HG03575 (cell line): ENCODE measurements around the gene P2RY4.
A peak's percentile ranks its signal among the peaks of the same experiment; 100 is the strongest.
"Not testable (repeated sequence)": the region's sequence is repeated elsewhere in the genome, so short reads cannot be mapped to it uniquely, and the experiment has no call there.

Source experiments
- ATAC-seq: cut with Tn5 transposase; IDR thresholded peaks from one replicate; pipeline ENCODE4 v1.9.1; 2021; ENCODE audit not compliant: unreplicated experiment, insufficient number of reproducible peaks, low FRiP score; ENCODE audit errors: extremely low read depth

P2RY4 gene

DNA sequence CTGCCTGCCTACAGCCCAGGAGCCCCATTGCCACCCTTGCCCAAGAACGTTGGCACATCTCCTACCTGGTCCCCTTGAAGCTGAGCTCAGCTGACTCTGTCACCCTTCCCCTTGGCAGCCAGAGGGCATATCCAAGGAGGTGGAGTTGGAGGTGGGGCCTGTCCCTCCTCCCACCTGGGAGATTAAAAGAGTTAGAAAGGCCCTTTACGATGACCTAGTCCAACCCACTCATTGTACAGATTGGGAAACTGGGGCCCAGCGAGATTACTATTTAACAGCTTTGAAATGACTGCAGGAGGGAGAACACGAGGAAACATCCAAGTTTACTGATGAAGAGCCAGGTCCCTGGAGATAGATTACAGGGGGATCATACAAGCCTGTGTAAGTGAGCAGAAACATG, at the start of gene P2RY4:
Gene P2RY4 (minus strand): TSS at position 101 of the 400 bp plus-strand sequence. CDS start 580 bp downstream, outside the sequence.
- ATAC-seq: no peak

DNA sequence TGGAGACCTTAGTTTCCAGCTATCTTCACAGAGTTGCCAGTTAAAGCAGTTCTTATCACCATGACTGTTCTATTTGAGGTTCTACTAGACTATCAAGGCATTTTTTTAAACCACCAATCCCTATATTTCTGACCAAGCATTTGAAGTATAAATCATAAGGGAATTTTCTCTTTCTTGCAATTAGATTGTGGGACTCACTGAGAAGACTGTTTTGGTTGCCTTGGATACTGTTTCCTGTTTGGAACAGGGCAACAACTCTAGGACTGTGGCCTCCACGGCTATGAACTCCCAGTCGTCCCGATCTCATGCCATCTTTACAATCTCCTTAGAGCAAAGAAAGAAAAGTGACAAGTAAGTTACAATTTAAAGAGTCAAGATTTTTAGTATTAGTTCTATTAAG, 41.7 kb upstream of the P2RY4 start:
- ATAC-seq: no peak

DNA sequence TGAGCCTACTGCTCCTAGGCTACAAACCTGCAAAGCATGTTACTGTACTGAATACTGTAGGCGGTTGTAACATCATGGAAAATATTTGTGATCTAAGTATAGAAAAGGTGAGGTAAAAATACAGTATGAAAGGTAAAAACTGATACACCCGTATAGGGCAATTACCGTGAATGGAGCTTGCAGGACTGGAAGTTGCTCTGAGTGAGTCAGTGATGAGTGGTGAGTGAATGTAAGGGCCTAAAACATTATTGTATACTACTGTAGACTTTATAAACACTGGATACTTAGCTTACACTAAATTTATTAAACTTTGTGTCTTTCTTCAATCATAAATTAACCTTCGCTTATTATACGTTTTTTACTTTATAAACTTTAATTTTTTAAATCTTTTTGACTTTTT, 33.6 kb upstream of the P2RY4 start:
- ATAC-seq: no peak

DNA sequence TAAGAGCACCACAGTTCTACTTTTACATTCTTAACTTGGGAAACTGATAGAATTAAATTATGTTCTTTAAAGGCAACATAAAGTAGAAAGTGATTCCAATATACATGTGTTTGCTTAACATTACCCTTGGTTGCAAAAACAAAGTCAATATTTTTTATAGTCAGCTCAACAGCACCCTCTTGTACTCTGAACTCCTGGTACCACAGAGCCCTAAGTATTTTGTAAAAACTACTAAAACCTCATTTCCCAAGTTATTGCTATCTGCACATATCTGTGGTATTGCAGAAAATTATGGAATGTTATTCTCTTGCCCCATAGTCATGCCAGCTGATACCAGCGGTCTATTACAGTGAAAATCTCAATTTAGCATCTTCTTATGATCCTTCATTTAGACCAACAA, 32.8 kb upstream of the P2RY4 start:
- no peak for ATAC-seq

DNA sequence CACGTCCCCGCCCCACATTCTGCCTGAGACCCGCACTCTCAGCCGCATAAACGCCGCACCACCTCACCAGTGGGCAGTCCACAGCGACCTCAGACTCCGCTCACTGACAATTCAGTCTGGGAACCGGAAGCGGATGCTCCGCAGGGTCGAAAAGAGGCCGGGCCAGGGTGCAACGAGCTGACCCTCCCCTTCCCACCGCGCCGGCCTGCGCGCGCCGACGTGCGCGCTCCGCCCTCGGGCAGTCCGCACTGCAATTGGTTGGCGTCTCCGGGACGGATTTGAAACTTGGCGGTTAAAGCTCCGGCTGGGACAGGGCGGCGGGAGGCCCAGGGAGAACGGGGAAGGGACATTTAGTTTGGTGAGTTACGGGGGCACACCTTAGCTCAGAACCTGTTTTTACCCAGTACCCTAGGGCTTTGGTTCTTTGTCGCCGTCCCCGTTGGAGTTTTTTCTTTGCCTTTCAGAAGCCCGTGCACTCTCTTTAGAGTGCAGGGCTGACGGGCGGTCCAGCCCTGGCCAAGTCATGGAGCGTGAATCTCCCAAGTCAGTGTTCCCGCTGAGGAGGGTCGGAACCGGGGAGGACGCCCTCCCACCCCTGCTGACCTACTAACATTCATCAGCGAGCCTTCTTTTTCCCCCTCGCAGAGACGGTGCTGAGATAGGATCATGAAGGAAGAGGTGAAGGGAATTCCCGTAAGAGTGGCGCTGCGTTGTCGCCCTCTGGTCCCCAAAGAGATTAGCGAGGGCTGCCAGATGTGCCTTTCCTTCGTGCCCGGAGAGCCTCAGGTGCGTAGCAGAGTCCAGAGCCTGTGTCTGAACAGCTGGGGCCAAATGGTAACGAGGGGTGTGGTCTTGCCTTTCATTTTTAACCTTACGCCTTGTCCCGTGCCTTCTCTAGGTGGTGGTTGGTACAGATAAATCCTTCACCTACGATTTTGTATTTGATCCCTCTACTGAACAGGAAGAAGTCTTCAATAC, 30.1 kb upstream of the P2RY4 start, which contains the start of the genes KIF4A and PDZD11:
Gene KIF4A (plus strand): TSS at position 312 of the 978 bp plus-strand sequence. CDS start 355 bp downstream, at position 667.
Gene PDZD11 (minus strand): TSS at position 135 of the 978 bp plus-strand sequence. CDS start 586 bp downstream, outside the sequence.
- ATAC-seq: peak; percentile 73

DNA sequence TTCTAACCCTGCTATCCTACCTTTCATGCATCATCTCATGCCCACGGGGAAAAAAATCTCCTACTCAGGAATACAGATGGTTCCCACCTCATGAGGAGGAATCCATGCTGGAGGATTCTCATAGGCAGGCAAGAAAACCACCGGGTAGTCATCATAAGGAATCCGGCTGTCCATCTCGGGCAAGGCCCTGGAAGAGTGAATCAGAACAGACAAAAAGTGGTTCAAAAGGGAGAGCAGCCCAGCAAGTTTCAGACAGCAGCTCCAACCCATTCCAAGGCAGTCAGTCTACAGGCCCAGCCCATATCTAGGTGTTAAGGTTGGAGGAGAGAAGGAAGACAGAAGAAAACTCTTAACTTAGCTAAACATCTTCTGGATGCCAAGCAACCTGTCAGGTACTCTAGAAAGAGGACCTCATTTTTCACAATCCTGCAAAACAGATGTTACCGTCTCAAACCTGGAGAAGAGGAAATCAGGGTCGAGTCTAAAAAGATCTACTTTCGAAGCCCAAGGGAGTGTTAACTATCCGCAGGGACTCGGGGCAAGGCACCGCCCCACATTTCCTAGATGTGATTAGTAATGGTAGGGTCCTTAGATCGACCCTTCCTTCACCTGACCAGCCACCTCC, 29.3 kb upstream of the P2RY4 start:
- ATAC-seq: no peak

DNA sequence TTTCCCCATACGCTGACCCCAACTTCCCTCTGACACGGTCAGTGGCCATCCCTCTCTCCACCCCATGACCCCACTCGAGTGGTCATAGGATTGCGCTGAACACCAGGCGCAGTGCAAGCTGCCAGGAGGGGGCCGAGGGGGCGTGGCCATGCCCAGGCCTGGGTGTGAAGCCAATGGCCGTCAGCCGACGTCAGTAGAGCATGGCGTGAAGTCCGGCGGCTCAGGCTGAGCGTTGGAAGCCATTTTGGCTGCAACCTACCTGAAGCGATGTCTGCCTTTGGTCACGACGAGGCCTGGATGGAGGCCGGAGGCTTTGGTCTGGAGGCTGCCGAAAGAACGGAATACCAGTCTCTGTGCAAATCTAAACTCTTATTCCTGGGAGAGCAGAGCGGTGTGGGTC, 21.9 kb upstream of the P2RY4 start, which contains the start of gene RAB41:
Gene RAB41 (plus strand): TSS at position 222 of the 400 bp plus-strand sequence. CDS start 46 bp downstream, at position 268.
- ATAC-seq: no peak

DNA sequence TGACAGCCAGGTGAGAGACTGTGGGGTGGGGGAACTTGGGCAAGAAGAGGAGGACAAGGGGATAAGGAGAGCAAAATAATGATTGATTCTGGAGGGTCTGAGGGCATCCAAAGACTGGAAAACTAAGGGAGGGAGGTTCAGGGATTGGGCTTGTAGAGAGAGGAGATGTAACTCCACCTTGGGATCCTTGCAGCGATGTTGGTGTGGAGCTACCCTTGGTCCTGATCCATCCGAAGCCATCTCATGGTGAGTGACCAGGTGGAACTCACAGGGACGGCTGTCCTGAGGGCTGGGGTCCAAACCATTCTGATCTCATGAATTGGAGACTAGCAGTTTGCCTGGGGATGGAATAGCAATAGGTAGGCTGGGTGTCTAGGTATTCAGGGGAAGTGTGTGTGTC, 20.6 kb upstream of the P2RY4 start:
- ATAC-seq: no peak

DNA sequence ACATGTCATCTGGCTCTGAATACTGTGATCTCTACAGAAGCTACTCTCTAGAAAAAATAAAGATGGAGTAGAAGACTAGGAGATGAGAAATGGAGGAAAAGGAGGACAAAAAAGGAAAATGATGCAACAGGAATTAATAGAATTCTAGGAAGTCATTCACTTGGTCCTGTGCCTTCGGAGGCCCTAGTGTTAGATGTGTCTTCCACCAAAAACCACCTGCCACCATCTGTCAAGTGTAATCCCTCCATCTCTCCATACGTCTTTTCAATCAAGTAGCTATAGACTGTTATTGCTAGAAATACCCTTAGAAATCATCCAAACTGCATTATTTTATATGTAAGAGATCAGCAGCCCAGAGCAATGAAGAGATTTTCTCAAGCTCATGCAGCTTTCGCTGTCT, 19.1 kb upstream of the P2RY4 start:
- no peak for ATAC-seq

DNA sequence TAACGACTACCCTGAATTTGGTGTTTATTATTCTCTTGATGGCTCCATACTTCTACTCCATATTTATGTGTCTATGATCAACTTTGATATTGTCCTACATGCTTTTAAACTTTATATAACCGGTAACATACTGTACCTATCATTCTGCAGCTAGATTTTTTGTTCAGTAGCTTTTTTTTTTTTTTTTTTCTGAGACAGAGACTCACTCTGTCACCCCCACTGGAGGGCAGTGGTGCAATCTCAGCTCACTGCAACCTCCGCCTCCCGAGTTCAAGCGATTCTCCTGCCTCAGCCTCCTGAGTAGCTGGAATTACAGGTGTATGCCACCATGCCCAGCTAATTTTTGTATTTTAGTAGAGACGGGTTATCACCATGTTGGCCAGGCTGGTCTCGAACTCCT, 14.0 kb upstream of the P2RY4 start:
- not testable (repeated sequence) for ATAC-seq

DNA sequence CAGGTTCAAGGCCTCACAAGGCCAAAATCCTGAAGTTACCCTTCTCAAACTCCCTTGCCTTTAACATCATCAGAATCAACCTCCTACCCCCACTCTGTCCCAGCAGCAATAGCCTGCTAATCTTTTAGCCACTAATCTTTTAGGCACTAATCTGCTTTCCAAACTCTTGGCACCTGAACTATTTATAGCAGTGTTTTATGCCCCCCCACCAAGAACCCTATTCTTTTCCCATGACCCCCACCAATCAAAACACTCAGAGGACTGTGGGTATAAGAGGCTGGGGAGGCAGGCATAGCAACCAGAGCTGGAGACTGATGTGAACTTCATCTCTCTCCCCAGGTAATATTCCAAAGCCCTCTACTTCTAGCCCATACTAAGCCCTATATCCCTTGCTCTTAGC, 8.0 kb upstream of the P2RY4 start, which contains the start of gene ARR3:
Gene ARR3 (plus strand): TSS at position 301 of the 400 bp plus-strand sequence. CDS start 1,052 bp downstream, outside the sequence.
- no peak for ATAC-seq

DNA sequence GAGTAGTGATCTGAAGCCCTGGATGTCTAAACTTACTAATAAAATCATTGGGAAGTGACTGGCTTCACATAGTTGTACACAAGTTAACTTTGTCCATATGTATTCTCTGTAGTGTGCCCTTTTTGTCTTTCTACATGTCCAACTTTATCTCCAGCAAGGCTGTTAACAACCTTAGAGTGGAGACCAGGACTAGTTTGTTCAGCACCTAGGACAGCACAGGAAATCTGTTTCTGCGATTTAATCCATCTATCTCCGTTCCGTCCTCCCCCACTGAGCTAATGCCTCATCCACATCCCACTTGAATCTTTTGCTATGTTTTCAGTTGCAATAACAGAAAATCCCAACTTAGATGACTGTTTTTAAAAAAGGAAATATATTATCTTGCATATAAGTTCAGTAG, 4.8 kb upstream of the P2RY4 start:
- ATAC-seq: no peak

DNA sequence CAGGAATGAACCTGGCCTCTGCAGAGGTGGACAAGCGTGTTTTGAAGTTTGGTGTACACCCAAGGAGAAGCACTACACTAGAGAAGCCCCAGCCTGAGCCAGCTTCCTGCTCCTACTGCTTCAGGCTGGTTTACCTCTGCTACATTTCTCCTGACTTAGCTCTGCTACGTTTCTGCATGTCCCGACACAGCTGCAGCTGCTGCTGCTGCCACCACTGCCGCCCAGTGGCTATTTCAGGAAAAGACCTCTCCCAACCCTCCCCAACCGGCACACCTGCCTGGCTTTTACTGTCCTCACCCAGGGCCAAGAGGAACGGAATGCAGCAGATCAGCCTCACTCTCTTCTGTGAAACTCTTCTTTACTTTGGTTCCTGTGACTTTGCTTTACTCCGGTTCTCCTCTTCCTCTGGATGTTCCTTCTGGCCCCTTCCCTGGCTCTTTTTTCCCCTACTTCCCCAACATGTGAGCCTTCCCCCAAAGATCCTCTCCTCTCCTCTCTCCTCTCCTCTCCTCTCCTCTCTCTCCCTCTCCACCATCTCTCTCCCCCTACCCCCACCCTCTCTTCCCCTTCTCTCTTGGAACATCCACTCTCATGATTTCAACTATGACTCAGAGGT, 3.1 kb upstream of the P2RY4 start:
- ATAC-seq: no peak

DNA sequence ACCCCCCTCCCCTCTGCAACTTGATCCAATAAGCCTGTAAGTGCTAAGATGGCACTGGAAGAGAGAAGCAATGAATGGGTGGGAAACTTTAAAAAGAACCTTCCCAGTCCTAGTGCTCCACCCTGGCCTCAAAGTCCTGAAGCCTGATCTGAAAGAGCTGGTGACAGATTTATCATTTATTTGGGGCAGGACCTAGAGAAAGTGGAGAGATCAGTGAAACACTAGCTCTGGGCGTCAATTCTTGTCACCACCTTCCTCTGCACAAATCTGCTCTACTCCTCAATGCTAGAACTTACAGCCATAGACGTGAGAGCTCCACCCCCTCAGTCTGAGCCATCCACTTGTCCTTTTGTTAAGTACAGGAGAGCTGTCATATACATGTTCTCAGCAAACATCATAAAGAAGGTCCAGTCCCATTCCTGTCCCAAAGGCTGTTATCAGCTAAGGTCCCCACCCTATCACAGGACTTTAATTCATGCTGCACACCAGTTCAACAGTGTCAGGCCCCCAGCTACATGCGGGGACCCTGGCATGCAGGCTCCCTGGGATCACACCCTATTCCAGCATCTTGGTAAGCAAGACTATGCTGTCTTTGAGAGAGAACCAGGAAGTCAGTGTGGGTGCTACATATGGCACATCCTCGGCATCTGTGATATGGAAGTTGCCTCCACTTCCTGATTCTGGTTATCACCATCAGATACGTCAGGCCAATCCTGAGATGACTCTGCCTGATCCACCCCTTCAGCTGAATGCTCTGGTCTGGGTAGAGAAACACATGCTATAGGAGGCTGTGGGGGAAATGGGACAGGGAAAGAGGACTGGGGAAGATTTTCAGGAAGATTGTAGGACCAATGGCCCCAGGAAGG, 2.3 kb downstream of the P2RY4 start:
- no peak for ATAC-seq

DNA sequence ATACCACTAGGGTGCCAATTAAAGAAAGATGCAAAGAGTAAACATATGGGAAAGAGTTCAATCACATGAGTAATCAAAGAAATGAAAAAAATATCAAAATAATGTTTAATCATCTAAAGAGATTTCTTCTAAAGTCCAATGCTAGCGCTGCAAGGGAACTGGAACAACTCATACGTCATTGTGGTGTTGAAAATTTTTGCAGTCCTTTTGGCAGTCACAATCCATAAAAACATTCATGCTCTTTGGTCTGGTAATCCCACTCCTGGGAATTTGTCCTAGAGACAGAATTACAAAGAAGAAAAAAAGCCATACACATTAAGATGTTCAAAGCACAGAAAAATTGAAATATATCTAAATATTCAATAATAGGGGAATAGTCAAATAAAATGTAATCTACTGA, 4.6 kb downstream of the P2RY4 start:
- ATAC-seq: no peak

DNA sequence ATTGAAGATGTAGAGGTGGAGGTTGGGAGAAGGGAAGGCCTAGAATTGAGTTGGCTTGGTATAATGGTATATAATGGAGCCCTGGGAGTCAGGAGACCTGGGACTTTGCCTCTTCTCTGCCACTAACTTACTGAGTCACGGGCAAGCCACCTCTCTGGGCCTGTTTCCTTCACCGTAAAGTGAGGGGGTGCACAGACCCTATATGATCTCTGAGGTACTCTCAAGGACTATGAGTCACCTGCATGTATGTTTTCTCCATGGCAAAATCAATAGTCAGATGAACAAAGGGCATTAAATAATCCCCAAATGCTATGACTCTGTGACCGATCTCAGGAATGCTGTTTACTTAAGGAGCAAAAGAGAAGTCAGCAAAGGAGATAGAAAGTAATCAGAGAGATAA, 5.1 kb downstream of the P2RY4 start:
- ATAC-seq: no peak

DNA sequence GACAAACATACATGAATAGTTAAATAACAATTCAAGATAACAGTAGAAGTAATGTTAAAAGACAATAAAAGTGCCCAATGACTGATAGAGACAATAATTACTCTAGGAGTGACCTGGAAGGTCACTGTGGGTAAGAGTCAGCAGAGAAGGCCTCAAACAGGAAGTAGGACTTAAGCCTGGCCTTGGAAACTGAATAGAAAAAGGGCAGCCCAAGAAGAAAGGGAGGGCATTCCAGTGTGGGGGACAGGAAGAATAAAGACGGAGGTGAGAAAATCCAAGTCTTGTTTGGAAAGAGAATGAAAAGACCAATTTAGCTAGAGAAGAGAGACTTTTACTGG, 6.0 kb downstream of the P2RY4 start:
- no peak for ATAC-seq

DNA sequence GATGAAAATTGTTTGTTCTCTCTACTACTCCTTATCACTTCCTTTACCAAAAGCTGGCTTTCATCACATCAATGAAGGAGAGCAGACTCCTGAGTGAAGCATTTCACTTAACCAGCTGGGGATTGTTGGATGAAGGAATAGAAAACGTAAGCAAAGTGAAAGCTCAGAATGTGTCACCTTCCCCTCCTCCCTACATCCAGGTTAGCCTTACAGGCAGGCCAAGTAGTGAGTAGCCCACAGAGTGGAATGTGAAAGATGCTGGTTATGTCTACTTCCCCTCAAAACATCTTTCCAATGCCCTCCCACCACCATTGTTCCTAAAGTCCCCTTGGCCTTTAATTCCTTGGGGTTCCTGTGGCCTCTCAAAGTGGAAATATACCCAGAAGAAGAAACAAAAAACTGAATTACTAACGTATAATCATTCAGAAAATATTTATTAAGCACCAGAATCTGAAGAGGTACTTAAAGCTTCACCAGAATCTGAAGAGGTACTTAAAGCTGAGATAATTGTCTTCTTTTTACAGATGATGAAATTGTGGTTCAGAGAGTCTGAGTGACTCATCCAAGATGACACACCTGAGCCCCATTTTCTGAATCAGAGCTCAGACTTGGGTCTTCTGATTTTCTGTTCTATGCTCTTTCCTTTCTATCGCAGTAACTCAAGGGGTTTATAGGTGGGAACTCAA, 6.5 kb downstream of the P2RY4 start:
- ATAC-seq: no peak
